DMS53 (cell line): ENCODE measurements around the gene DNM2.

Experiments
- DNase-seq: peaks from one replicate; lab custom pipeline; 2025; lab: John Stamatoyannopoulos, UW

DNM2 gene

GRCh38 chr19:10776900-10777650 lies 59.2 kb downstream of the DNM2 start:
- DNase-seq: no peak

- no peak for DNase-seq
These were observed 62.5 kb downstream of the DNM2 start for GRCh38 chr19:10780368-10780767.

DNA sequence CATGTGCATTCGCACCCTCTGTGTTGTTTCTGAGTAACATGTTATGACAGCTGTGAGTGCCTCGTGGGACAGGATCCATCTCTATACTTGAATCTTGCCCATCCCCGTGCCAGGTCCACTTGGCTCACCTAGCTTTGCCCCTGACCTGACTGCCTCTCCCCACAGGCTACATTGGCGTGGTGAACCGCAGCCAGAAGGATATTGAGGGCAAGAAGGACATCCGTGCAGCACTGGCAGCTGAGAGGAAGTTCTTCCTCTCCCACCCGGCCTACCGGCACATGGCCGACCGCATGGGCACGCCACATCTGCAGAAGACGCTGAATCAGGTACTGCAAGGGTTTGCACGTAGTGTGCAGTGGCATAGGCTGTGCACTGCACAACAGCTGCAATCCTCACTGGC lies 64.9 kb downstream of the DNM2 start:
- DNase-seq: no peak

DNA sequence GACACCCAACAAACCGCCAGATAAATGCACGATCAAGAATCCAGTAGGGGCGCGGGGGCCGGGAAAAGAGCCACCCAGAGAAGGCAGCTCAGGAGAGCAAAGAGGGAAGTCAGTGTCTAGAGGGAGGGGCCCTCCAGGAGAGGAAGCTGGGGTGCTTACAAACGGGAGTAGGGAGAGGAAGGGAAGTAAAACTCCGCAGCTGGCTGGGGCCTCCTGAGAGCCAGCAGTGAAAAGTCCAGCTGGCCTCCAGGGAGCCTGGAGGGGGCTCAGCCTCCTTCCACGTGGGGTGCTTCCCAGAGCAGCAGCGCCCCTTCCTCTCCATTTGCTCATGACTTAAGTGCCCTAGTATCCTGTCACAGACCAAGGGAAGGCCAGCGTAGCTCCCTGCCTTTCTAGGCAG lies 66.4 kb downstream of the DNM2 start:
- DNase-seq: no peak

DNA sequence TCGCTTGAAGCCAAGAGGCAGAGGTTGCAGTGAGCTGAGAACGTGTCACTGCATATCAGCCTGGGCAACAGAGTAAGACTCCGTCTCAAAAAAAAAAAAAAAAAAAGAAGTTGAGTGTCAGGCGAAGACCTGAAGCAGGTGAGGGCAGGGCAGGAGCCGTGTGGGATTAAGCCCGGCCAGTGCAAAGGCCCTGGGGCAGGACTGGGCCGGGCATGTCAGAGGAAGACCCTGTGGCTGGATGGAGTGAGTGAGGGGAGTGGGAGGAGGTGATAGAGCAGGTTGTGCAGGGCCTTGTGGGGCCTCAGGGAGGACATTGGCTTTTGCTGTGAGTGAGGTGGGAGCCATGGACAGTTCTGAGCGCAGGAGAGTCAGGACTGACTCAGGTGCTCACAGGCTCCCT lies 70.3 kb downstream of the DNM2 start:
- no peak for DNase-seq

DNA sequence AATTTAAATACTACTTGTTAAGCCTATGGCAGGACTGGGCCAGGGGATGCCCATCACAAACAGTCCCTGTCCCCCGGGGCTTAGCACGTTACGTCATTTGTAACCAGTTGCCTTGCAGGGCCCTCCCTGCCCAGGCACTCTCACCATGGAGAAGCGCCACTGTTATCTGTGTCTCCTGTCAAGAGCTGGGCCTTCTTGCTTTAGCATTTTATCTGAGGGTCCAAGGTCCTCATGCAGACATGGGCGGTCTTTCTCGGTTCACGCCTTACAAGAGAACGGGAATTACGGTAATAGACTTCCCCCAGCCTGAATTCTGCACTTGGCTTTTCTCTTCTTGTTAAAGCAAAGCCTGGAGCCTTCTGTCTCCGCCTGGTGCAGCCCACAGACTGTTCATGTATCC lies 72.0 kb downstream of the DNM2 start:
- DNase-seq: no peak

DNA sequence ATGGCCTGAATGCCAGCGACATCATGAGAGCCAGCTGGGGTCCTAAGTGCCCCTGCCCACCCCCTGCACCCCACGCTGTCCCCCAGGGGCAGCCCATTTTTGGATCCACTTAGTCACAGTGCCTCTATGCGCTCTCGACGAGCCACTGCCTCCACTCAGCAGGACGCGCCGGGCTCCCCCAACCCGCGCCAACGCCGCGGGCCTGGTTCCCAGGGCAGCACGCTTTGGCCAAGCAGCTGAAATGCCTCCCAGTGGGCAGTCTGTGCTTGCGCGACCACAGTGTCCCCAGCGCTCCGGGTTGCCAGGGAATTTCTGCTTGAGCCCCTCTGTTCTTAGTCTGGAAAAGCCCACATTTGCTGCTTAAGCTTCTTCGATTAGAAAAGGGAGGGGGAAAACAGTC lies 78.8 kb downstream of the DNM2 start:
- no peak for DNase-seq

GRCh38 chr19:10797078-10797477 lies 79.2 kb downstream of the DNM2 start:
- DNase-seq: no peak

GRCh38 chr19:10797541-10798256 lies 79.8 kb downstream of the DNM2 start:
- no peak for DNase-seq

DNA sequence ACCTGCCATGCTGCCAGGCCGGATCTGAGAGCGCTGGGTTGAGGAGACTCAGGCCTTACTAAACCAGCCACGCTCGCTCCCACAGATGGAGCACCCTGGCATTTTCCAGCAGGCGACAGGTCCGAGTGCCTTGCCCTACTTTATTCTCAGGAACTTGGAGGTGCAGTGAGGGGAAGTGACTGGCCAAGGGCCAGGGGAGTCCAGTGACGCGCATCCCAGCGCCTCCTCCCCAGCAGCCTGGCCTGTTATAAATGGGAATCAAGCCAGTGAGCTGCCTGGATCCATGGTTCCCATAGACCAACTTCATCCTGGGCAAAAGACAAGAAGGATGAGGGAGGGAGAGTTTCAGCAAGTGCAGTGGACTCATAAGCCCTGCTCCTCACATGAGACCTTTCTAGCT lies 82.6 kb downstream of the DNM2 start:
- DNase-seq: no peak

DNA sequence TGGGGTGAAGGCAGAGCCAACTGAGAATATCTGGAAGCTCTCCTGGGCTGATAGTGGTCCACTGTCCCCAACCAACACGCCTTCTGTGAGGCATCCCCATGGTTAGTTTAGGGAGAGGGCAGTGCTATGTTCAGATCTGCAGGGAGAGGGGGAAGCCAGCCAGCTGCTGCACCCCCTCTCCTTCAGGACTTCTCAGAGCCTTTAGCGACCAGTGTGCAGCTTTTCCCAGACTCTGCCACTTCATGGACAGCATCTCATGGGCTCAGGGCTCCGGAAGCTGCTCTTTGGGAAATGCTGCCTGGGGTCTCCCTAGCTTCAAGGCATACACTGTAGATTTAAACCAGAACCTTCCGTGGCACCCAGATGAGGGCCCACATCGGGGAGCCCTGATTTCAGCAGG lies 84.6 kb downstream of the DNM2 start:
- DNase-seq: no peak

GRCh38 chr19:10803252-10803651 lies 85.4 kb downstream of the DNM2 start:
- DNase-seq: no peak

GRCh38 chr19:10805065-10805757 lies 87.3 kb downstream of the DNM2 start:
- DNase-seq: no peak

DNA sequence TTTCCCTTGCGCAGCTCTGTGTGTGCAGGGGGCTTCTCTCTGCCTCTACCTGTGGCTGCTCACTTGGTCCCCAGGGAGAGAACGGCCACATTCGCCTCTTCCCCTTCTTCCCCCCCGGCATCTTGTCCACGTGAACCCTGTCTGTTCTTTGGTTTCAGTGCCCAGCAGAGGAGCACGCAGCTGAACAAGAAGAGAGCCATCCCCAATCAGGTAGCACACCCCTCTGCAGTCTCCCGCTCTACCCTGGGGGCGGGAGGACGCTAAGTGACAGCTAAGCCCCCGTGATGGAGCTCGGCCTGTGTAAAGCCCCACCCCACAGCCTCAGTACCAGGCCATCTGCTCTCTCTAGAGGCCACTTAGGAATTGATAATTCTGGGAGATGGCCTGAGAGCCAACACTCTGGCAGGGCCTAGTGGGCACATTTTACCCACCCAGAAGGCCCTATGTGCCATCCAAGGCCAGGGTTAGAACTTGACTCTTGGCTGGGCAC lies 87.9 kb downstream of the DNM2 start:
- no peak for DNase-seq

DNA sequence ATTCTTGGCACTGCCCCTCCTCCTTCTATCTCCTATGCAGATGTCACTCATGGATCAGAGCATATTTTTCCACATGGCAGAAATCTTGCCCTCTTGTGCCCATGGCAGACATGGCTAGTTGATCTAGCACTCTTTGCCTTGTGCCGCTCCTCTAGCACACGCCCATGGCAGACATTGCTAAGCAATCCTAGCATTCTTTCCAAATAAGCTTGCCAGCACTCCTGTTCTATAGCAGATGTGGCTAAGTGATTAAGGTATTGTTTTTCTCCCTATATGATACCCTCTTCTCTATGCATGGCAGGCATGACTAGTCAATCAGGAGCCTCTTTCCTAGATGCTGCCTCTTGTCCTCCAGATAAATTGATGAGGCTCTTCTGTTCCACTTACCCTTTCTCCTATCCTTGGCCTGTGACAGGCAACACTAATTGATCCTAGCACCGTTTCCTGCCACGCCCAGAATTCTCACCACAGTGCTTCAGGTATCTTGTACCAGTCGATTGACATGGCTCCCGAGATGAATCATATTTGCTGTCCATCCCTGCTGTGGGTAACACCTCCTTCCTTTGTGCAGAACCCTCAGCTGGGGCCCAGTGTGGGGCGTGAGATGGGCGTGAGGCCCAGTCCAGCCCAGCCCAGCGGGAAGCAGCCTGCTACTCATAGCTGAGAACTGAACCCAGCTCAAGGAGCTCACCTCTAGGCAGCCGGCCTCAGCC lies 91.2 kb downstream of the DNM2 start:
- DNase-seq: no peak

- no peak for DNase-seq
These were observed 91.9 kb downstream of the DNM2 start for GRCh38 chr19:10809651-10810285.

DNA sequence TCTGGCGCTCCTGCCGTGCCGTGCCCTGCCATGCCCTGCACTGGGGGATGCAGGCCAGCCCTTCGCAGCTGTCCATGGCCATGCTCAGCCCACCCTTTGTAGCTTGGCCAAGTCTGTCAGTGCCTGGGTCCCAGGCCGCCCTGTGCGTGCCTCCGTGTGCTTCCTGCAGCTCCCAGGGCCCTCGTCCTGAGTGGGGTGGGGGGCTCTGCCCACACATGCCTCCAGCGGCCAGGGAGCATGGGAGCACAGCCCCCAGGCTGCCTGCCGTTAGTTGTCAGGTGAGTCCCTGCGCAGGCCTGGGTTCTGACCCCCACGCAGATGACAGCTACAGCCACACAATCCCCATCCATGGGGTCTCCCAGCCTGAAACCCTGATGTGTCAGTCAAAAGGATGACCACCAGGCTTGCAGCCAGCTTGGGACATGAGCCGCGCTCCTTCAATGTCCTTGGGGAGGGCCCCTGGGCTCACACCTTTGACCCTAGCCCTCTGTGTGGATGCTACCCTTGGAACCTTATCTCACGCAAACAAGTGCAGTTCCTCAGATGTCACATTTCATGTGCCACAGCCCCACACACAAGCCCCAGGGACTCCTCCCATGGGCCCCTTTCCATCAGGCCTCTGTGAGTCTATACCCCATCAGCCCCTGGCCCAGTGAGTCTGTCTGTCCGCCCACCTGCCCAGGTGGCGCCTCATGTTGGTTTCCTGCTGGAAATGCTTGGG lies 93.7 kb downstream of the DNM2 start:
- no peak for DNase-seq

DNA sequence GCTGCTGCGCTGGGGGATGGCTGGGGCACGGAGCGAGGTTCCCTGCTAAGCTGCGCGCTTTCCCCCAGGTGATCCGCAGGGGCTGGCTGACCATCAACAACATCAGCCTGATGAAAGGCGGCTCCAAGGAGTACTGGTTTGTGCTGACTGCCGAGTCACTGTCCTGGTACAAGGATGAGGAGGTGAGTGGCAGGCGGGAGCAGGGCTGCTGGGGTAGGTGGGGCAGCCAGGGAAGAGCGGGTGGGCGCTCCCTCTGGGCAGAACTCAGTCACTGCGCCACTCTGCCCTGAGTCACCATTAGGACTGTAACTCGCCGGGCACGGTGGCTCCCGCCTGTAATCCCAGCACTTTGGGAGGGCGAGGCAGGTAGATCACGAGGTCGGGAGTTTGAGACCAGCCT lies 94.3 kb downstream of the DNM2 start:
- no peak for DNase-seq

- peak; percentile 40 for DNase-seq
These were observed 95.1 kb downstream of the DNM2 start for GRCh38 chr19:10812902-10813404.

- DNase-seq: no peak
These were observed 97.2 kb downstream of the DNM2 start for GRCh38 chr19:10815007-10815536.
